H9 (cell line): Measurements from ENCODE around the gene TMEM202. TPM values are rescaled to one million over a fixed set of nuclear protein-coding genes. Genes with fewer than 3 reads are reported as not detected.

Experiments used
- DNase-seq: peaks from one replicate; pipeline ENCODE4 v3.0.0-alpha.2; 2017
- H2AFZ ChIP-seq: one replicate; pipeline ENCODE4 v1.6.1; 2013; ENCODE audit warnings: mild to moderate bottlenecking, low read length, control low read depth, moderate library complexity
- H2AK5ac ChIP-seq: 2 replicates; pipeline ENCODE4 v1.6.1; 2013; ENCODE audit warnings: low read length, control low read depth, mixed read lengths; ENCODE audit not compliant: insufficient read length
- H2BK120ac ChIP-seq: one replicate; pipeline ENCODE4 v1.6.1; 2013; ENCODE audit warnings: low read depth, mild to moderate bottlenecking, low read length, control low read depth, inconsistent platforms; ENCODE audit not compliant: poor library complexity, severe bottlenecking
- H2BK12ac ChIP-seq: 2 replicates; pipeline ENCODE4 v1.6.1; 2013; ENCODE audit warnings: low read length, control low read depth, mixed read lengths, low read depth; ENCODE audit not compliant: insufficient read length
- H2BK15ac ChIP-seq: 2 replicates; pipeline ENCODE4 v1.6.1; 2013; ENCODE audit warnings: low read depth, low read length, control low read depth
- H2BK20ac ChIP-seq: one replicate; pipeline ENCODE4 v1.6.1; 2013; ENCODE audit warnings: low read depth, mild to moderate bottlenecking, low read length, control low read depth, inconsistent platforms; ENCODE audit not compliant: poor library complexity, severe bottlenecking
- H2BK5ac ChIP-seq: 2 replicates; pipeline ENCODE4 v1.6.1; 2013; ENCODE audit warnings: low read length, control low read depth, mixed read lengths; ENCODE audit not compliant: insufficient read length
- H3K14ac ChIP-seq: 2 replicates; pipeline ENCODE4 v1.6.1; 2013; ENCODE audit warnings: low read length, control low read depth; ENCODE audit not compliant: insufficient read depth
- H3K18ac ChIP-seq: 2 replicates; pipeline ENCODE4 v1.6.1; 2013; ENCODE audit warnings: low read depth, mild to moderate bottlenecking, mixed read lengths, low read length, control low read depth; ENCODE audit not compliant: insufficient read length
- H3K23ac ChIP-seq: 2 replicates; pipeline ENCODE4 v1.6.1; 2013; ENCODE audit warnings: low read length, control low read depth, mixed read lengths, low read depth; ENCODE audit not compliant: insufficient read length
- H3K23me2 ChIP-seq: 2 replicates; pipeline ENCODE4 v1.6.1; 2013; ENCODE audit warnings: low read depth, mild to moderate bottlenecking, mixed read lengths, low read length, control low read depth; ENCODE audit not compliant: insufficient read length, poor library complexity, severe bottlenecking
- H3K27ac ChIP-seq: 2 replicates; pipeline ENCODE4 v1.5.1; 2013; ENCODE audit warnings: low read length, control low read depth, mixed read lengths, low read depth; ENCODE audit not compliant: insufficient read length
- H3K27me3 ChIP-seq: 2 replicates; pipeline ENCODE4 v1.6.1; 2013; ENCODE audit warnings: low read length, control low read depth, inconsistent platforms; ENCODE audit not compliant: insufficient read depth
- H3K4ac ChIP-seq: 2 replicates; pipeline ENCODE4 v1.6.1; 2013; ENCODE audit warnings: low read depth, mild to moderate bottlenecking, control low read depth, inconsistent platforms, low read length, moderate library complexity
- H3K4me1 ChIP-seq: 2 replicates; pipeline ENCODE4 v1.6.1; 2013; ENCODE audit warnings: low read length, control low read depth, inconsistent platforms; ENCODE audit not compliant: insufficient read depth
- H3K4me2 ChIP-seq: 2 replicates; pipeline ENCODE4 v1.6.1; 2013; ENCODE audit warnings: low read length, control low read depth, mixed read lengths; ENCODE audit not compliant: insufficient read length, insufficient read depth
- H3K56ac ChIP-seq: 2 replicates; pipeline ENCODE4 v1.6.1; 2013; ENCODE audit warnings: low read depth, mild to moderate bottlenecking, mixed read lengths, low read length, control low read depth; ENCODE audit not compliant: insufficient read length
- H3K79me1 ChIP-seq: 2 replicates; pipeline ENCODE4 v1.6.1; 2013; ENCODE audit warnings: low read depth, mild to moderate bottlenecking, moderate library complexity, low read length, control low read depth, inconsistent platforms; ENCODE audit not compliant: insufficient read depth, poor library complexity, severe bottlenecking
- H3K79me2 ChIP-seq: 2 replicates; pipeline ENCODE4 v1.6.1; 2013; ENCODE audit warnings: low read length, control low read depth, inconsistent platforms; ENCODE audit not compliant: insufficient read depth
- H3K9ac ChIP-seq: 2 replicates; pipeline ENCODE4 v1.6.1; 2013; ENCODE audit warnings: low read length, control low read depth, mixed read lengths; ENCODE audit not compliant: insufficient read length; ENCODE audit errors: extremely low read depth
- H3K9me3 ChIP-seq: one replicate; pipeline ENCODE4 v1.6.1; 2013; ENCODE audit warnings: low read depth, low read length, inconsistent platforms; ENCODE audit not compliant: control insufficient read depth
- H3T11ph ChIP-seq: one replicate; pipeline ENCODE4 v1.6.1; 2013; ENCODE audit warnings: mild to moderate bottlenecking, low read length, control low read depth, inconsistent platforms
- H4K20me1 ChIP-seq: one replicate; pipeline ENCODE4 v1.6.1; 2013; ENCODE audit not compliant: control insufficient read depth, insufficient read length, insufficient read depth
- H4K5ac ChIP-seq: 2 replicates; pipeline ENCODE4 v1.6.1; 2013; ENCODE audit warnings: low read depth, mild to moderate bottlenecking, mixed read lengths, low read length, control low read depth; ENCODE audit not compliant: insufficient read length
- H4K8ac ChIP-seq: replicated peaks from 2 replicates; pipeline ENCODE4 v1.6.1; 2013; ENCODE audit warnings: low read length, control low read depth, mixed read lengths, low read depth; ENCODE audit not compliant: insufficient read length
- H4K91ac ChIP-seq: 2 replicates; pipeline ENCODE4 v1.6.1; 2013; ENCODE audit warnings: low read depth, mild to moderate bottlenecking, moderate library complexity, mixed read lengths, low read length, control low read depth; ENCODE audit not compliant: insufficient read length
- H3K27ac Mint-ChIP-seq, 3 experiments: 2 replicates in 2 of 3; 3 replicates in 1 of 3; pipeline ENCODE4 v1.8.0; 2020 to 2021; ENCODE audit warnings: mixed read lengths in 3 of 3, mild to moderate bottlenecking in 1 of 3, moderate library complexity in 1 of 3
- H3K27me3 Mint-ChIP-seq: 2 replicates; pipeline ENCODE4 v1.8.0; 2021; ENCODE audit warnings: low read depth, mild to moderate bottlenecking, moderate library complexity, mixed read lengths
- H3K36me3 Mint-ChIP-seq, 3 experiments: 2 replicates in 2 of 3; 3 replicates in 1 of 3; pipeline ENCODE4 v1.8.0; 2020 to 2021; ENCODE audit warnings: low read depth in 3 of 3, mixed read lengths in 3 of 3; ENCODE audit not compliant: insufficient read depth in 1 of 3
- H3K4me1 Mint-ChIP-seq, 2 experiments: 2 replicates each; pipeline ENCODE4 v1.8.0; 2020; ENCODE audit warnings: mixed read lengths in 2 of 2
- H3K4me3 Mint-ChIP-seq, 2 experiments: 2 replicates in 1 of 2; 3 replicates in 1 of 2; pipeline ENCODE4 v1.8.0; 2020 to 2021; ENCODE audit warnings: mild to moderate bottlenecking in 2 of 2, mixed read lengths in 2 of 2, moderate library complexity in 1 of 2
- H3K9me3 Mint-ChIP-seq, 2 experiments: 2 replicates in 1 of 2; 3 replicates in 1 of 2; pipeline ENCODE4 v1.8.0; 2020; ENCODE audit warnings: mild to moderate bottlenecking in 2 of 2, mixed read lengths in 2 of 2, moderate library complexity in 1 of 2
- WGBS: extraction: QIAGEN DNeasy Blood & Tissue Kit; methylation state at CpG from one replicate; pipeline ENCODE4 v1.1.7; 2013; ENCODE audit warnings: missing lambda C conversion rate, low lambda C conversion rate, mixed read lengths; ENCODE audit not compliant: insufficient read length; ENCODE audit errors: extremely low coverage; 5-methylcytosine and 5-hydroxymethylcytosine counted together
- total RNA-seq: library from RNA; stranded (reverse); gene quantifications from 2 replicates; pipeline ENCODE4 v1.2.1, GENCODE V29; 2021
- TF ChIP-seq, protein P1 (sequence below): fragments of 200-600 bp; sonication (generic); conservative IDR thresholded peaks from 3 replicates; pipeline ENCODE4 v1.8.0; 2021; ENCODE audit warnings: antibody characterized with exemption, mild to moderate bottlenecking

Gene TMEM202
- total RNA-seq, 1 experiment from 2014 or later: not detected

DNA sequence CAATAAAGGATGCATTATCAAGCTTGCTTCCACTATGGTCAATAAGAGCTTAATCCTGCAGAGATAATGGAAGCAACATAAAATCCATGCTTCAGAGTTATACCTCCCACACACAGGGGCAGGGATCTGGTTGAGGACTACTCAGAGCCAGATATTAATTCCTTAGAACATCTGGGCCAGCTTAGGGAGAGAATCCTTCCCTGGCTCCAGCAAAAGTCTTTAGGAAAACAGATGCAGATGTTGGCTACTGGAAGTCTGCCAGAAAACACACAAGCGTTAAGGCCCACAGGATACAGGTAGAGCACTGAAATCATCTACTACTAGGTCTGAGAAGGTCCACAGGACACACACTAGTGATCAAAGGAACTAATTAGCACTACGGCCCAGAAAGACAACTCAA lies 25.2 kb downstream of the TMEM202 start:
- H3K79me2 ChIP-seq: no peaks in the 10 kb centered on the region

More for the DNA sequence above, 25.2 kb downstream of the TMEM202 start:
- Mint-ChIP-seq H3K4me1 (no peaks in the 10 kb centered on the region), H3K27me3 (peaks cover 3% of the 10 kb centered on the region), H3K27ac (no peak overlapping the region), H3K36me3 (no peaks in the 10 kb centered on the region), H3K9me3 (peaks cover 24 to 32% of the 10 kb centered on the region in 2 experiments), H3K4me3 (no peak overlapping the region)
- no peak overlapping the region for H2AFZ ChIP-seq
- H3K14ac ChIP-seq: no peak overlapping the region
- no peak overlapping the region for H4K91ac ChIP-seq
- H2BK120ac ChIP-seq: no peak overlapping the region
- no peak overlapping the region for H2BK20ac ChIP-seq
- H3K27ac ChIP-seq: no peak overlapping the region
- no peaks in the 10 kb centered on the region for H3K79me1 ChIP-seq
- no peak overlapping the region for H3K4ac ChIP-seq
- no peaks in the 10 kb centered on the region for H3K9me3 ChIP-seq
- no peaks in the 10 kb centered on the region for H3K4me1 ChIP-seq
- no peaks in the 10 kb centered on the region for H3K23me2 ChIP-seq
- H3T11ph ChIP-seq: no peak overlapping the region
- WGBS: no CpG with 5 or more reads among the region's 2 CpGs
- TF ChIP-seq, protein P1, sequence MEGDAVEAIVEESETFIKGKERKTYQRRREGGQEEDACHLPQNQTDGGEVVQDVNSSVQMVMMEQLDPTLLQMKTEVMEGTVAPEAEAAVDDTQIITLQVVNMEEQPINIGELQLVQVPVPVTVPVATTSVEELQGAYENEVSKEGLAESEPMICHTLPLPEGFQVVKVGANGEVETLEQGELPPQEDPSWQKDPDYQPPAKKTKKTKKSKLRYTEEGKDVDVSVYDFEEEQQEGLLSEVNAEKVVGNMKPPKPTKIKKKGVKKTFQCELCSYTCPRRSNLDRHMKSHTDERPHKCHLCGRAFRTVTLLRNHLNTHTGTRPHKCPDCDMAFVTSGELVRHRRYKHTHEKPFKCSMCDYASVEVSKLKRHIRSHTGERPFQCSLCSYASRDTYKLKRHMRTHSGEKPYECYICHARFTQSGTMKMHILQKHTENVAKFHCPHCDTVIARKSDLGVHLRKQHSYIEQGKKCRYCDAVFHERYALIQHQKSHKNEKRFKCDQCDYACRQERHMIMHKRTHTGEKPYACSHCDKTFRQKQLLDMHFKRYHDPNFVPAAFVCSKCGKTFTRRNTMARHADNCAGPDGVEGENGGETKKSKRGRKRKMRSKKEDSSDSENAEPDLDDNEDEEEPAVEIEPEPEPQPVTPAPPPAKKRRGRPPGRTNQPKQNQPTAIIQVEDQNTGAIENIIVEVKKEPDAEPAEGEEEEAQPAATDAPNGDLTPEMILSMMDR: no peak
- H3K27me3 ChIP-seq: no peaks in the 10 kb centered on the region
- no peak overlapping the region for H2BK12ac ChIP-seq
- H3K56ac ChIP-seq: no peak overlapping the region
- no peak overlapping the region for H3K4me2 ChIP-seq
- H4K20me1 ChIP-seq: no peaks in the 10 kb centered on the region
- no peak overlapping the region for H3K18ac ChIP-seq
- H2BK15ac ChIP-seq: no peak overlapping the region
- DNase-seq: no peak
- H3K9ac ChIP-seq: no peak overlapping the region
- no peak overlapping the region for H2AK5ac ChIP-seq
- no peak overlapping the region for H4K8ac ChIP-seq
- no peak overlapping the region for H4K5ac ChIP-seq
- H2BK5ac ChIP-seq: no peak overlapping the region
- H3K23ac ChIP-seq: no peak overlapping the region
